Activated T-helper 1 cell treated with Interleukin-2 at 50 U/mL for 16 hours (primary cell): ENCODE data around the gene CD34.
"Not testable (repeated sequence)": the region's sequence is repeated elsewhere in the genome, so short reads cannot be mapped to it uniquely, and the experiment has no call there.

Experiments
- DNase-seq: peaks from one replicate; pipeline ENCODE4 v3.0.0-alpha.2; 2020; ENCODE audit warnings: low read depth

The CD34 gene

GRCh38 chr1:207926984-207927383, 16.1 kb upstream of the CD34 start:
- DNase-seq = no peak

GRCh38 chr1:207925969-207926368, 15.0 kb upstream of the CD34 start:
- not testable (repeated sequence) for DNase-seq

GRCh38 chr1:207925210-207925609, 14.3 kb upstream of the CD34 start:
- no peak for DNase-seq

- DNase-seq = no peak
Observed at GRCh38 chr1:207923561-207923960, 12.6 kb upstream of the CD34 start.

GRCh38 chr1:207923121-207923520, 12.2 kb upstream of the CD34 start:
- no peak for DNase-seq

GRCh38 chr1:207922554-207922953, 11.6 kb upstream of the CD34 start:
- no peak for DNase-seq

GRCh38 chr1:207921321-207921720, 10.4 kb upstream of the CD34 start:
- no peak for DNase-seq

- DNase-seq = no peak
Observed at GRCh38 chr1:207920444-207921021, 9.6 kb upstream of the CD34 start.

- DNase-seq = no peak
Observed at GRCh38 chr1:207919523-207920170, 8.7 kb upstream of the CD34 start.

- DNase-seq = no peak
Observed at GRCh38 chr1:207918581-207918980, 7.7 kb upstream of the CD34 start.

- DNase-seq = no peak
Observed at GRCh38 chr1:207918011-207918410, 7.1 kb upstream of the CD34 start.

- DNase-seq = no peak
Observed at GRCh38 chr1:207917080-207917479, 6.2 kb upstream of the CD34 start.

GRCh38 chr1:207913951-207914350, 3.0 kb upstream of the CD34 start:
- DNase-seq = no peak

- no peak for DNase-seq
Observed at GRCh38 chr1:207911856-207912760, 1.2 kb upstream of the CD34 start.

- no peak for DNase-seq
Observed at GRCh38 chr1:207909687-207910086, 1.2 kb downstream of the CD34 start.

GRCh38 chr1:207908107-207908734, 2.7 kb downstream of the CD34 start:
- no peak for DNase-seq

GRCh38 chr1:207904391-207904790, 6.5 kb downstream of the CD34 start:
- no peak for DNase-seq

GRCh38 chr1:207903767-207904166, 7.2 kb downstream of the CD34 start:
- DNase-seq = no peak

- no peak for DNase-seq
Observed at GRCh38 chr1:207903053-207903452, 7.9 kb downstream of the CD34 start.

GRCh38 chr1:207902566-207902965, 8.4 kb downstream of the CD34 start:
- no peak for DNase-seq

- DNase-seq = no peak
Observed at GRCh38 chr1:207901041-207901653, 9.8 kb downstream of the CD34 start.

- no peak for DNase-seq
Observed at GRCh38 chr1:207898836-207899235, 12.1 kb downstream of the CD34 start.
